HG03521 (cell line): ENCODE results near the gene SMIM32.

Experiments used
- ATAC-seq: cut with Tn5 transposase; IDR thresholded peaks from one replicate; pipeline ENCODE4 v1.9.1; 2021; ENCODE audit warnings: mild to moderate bottlenecking, moderate library complexity; ENCODE audit not compliant: unreplicated experiment

SMIM32 gene

DNA sequence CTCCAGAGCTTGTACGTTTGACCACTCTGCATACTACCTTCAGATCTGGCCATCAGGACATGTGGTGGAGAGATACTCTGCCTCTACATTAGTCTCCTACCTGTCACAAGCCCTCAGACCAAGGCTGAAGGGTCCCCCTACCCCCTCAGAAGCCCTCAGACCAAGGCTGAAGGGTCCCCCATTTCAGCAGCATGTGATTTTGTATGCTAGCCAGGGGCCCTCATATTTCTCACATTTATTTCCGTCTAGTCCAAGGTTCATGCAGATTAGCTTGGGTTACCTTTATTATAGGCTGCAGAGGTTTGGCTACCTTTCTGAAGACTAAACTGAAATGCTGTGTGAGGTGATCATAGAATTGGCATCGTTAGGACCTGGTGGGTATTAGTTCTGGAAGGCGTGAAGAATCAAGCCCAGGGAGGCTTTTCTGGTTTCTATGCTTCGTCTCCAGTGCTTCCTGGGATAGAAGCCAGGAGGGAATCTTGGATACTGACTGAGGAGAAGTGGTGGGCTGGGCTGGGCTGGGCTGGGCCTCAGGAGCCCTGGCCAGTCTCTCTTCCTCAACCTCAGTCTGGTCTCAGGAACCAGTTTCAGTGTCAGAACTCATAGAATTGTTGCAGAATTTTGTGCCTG, 2.8 kb downstream of the SMIM32 start:
- no peak for ATAC-seq

DNA sequence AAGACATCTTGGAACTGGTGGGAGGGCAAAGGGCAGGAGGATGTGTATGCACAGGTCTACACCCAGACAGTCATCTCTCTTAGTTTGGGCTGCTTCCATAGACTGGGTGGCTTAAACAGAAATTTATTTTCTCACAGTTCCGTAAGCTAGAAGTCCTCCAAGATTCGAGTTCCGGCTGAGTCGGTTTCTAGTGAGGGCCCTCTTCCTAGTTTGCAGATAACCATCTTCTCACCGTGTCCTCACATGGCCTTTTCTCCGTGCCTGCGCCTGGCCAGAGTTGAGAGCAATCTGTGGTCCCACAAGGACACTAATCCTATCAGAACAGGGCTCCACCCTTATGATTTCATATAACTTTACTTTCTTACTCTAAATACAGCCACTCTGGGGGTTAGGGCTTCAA, 4.1 kb downstream of the SMIM32 start:
- ATAC-seq = no peak

DNA sequence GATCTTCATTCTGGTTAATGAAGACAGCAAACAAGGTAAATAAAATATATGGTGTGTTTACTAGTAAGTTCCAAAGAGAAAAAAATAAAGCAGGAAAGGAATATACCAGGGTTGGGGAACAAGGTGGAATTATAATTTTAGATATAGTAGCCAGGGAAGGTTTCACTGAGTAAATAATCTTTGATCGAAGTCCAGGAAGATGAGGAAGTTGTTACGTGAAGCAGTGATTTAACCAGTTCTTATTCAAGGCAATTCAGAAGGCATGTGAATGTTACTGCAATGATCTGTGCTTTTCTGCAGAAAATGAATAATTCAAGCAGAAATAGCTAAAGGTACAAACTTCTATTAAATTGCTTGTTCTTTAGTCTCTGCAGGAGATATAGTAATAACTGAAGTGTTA, 6.2 kb downstream of the SMIM32 start:
- ATAC-seq = no peak

DNA sequence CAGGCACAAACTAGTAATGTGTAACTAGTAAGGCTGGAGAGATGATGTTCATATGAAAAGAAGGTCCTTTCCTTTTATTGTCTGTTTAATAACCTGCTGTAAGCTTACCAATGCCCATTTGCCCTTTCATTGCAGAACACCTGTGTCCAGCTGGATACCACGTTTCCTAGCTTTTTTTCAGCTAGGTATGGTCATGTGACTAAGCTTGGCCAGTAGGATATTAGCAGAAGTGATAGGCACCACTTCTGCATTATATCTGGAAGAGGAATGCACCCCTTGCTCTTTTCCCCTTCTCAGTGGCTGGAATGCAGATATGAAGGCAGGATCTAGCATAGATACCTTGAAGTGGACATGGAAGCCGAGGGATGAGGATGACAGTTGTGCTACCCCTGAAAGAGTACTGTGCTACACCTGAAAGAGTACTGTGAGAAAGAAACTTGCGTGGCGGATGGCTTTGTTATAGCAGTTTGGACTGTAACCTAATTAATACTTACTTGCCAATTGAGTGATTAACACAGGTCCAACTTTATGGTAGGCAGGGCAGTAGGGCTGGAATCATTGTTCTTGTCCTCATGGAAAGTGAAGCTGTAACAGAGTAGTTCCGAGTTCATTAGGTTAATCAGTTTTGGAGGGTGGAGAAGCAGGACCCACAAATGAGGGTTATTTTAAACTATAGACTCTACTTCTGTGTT, 6.8 kb downstream of the SMIM32 start:
- no peak for ATAC-seq

DNA sequence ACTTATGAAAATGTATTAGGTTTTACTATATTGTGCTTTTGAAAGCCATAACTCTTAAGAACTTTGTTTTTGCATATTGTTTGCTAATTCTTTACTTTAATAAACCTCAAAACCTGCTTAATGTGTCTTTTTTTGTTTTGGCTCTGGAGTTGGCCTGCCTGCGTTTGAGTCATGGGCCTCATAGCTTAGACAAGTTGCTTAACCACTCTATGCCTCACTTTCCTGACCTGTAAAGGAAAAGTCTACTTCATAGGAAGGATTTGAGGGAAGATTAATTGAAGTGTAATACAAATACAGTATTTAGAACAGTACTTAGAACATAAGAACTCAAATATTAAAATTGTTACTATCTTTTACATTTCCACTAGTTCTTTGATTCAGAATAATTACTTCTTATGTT, 10.3 kb downstream of the SMIM32 start:
- no peak for ATAC-seq

DNA sequence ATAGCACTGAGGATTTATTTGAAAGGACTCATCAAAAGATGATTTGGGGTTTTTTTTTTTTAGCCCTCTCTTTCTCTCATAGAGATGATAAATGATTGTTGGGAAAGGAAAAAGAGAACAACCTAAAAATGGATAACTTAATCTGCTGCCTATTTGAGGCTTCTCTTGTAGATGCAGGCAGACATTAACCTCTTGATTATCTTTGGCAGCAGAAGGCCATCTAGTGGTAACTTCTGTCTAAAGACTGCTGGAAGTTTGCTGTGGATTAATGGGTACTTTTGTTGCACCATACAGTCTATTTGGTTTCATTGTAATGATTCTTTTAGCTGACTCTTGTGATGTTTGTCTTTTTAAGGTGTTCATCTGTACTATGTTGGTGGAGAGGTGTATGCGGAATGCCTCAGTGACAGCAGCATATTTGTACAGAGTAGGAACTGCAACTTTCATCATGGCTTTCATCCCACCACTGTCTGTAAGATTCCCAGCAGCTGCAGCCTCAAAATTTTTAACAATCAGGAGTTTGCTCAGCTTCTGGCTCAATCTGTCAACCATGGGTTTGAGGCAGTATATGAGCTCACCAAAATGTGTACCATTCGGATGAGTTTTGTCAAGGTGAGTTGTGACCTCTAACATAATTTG, 18.8 kb downstream of the SMIM32 start:
- ATAC-seq = peak; percentile 61

DNA sequence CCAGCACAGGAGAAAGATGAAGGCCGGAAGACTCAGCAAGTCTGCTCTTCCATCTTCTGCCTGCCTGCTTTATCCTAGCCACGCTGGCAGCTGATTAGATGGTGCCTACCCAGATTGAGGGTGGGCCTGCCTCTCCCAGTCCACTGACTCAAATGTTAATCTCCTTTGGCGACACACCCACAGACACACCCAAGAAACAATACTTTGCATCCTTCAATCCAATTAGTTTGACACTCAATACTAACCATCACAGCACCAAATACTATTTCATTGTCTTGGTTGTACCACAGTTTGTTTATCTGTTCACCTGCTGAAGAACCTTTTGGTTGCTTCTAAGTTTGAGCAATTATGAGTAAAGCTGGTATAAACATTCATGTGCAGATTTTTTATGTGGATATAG, 23.7 kb downstream of the SMIM32 start:
- ATAC-seq = no peak

DNA sequence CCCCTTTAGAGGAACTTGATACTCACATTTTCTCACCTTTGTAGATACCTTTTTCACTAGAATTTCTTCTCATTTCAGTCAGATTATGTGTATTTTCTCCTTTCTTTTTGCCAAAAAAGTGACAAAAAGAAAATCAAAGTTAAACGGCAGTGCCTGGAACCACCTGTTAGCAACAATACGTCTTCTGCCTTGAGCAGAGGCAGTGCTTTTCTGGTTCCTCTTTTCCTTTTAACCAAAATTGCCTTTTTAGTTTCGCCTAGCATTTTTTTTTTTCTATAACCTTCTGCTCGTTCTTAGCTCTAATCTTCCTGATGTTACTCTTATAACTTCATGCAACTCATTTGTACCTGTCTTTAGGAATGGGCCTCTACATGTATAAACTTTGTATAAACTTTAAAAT, 26.1 kb downstream of the SMIM32 start:
- ATAC-seq = peak; percentile 55

DNA sequence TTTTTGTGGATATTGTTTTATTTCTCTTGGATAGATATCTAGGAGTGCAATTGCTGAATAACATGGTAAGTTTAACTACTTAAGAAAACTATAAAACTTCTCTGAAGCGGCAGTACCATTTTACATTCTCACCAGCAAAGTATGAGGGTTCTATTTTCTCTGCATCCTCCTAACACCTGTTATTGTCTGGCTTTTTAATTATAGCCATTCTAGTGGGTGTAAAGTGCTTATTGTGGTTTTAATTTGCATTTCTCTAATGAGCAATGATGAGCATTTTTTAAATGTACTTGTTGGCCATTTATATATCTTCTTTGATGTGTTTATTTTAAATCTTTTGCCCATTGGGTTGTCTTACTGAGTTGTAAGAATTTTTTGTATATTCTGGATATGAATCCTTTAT, 28.7 kb downstream of the SMIM32 start:
- ATAC-seq = peak; percentile 51

DNA sequence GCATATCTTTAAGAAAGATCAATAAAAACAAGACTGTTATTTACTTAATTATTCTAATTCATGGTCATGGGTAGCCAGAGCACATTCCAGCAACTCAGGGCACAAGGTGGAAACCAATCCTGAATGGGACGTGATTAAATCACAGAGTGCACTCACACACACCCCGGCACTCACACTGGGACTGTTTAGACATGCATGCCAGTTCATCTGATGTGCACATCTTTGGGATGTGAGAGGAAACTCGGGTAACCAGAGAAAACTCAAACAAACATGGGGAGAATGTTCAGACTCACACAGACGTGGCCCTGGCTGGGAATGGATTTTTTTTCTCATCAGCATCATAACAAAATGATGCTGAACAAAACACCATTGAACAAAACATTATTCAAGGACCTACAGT, 31.0 kb downstream of the SMIM32 start:
- no peak for ATAC-seq

DNA sequence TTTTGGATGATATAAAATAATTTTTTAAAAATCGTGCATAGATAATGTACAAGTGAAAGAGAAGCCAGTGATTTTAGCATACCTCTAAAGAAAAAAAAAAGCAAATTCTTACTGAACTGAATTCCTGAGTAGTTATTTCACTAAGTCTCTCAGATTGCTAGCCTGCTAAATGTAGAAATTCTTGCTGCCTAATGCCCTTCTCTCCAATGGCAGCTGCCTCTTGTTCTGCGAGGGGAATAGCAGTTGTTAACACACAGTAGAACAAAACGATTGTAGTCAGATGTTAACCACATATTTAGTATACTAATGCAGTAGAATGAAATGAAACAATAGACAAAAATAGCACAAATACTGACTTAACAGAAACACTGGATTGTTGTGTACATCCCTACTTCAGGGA, 33.5 kb downstream of the SMIM32 start:
- no peak for ATAC-seq

DNA sequence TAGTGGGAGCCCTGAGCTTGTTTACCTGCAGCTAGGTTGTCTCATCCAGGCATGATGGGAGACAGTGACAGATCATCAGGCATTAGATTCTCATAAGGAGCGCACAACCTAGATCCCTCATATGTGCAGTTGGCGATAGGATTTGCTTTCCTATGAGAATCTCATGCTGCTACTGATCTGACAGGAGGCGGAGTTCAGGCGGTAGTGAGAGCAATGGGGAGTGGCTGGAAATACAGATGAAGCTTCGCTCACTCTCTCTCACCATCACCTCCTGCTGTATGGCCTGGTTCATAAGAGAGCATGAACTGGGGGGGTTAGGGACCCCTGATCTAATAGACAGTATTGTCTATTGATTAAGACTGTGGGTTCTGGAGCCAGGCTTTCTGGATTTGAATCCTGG, 35.4 kb downstream of the SMIM32 start:
- no peak for ATAC-seq

DNA sequence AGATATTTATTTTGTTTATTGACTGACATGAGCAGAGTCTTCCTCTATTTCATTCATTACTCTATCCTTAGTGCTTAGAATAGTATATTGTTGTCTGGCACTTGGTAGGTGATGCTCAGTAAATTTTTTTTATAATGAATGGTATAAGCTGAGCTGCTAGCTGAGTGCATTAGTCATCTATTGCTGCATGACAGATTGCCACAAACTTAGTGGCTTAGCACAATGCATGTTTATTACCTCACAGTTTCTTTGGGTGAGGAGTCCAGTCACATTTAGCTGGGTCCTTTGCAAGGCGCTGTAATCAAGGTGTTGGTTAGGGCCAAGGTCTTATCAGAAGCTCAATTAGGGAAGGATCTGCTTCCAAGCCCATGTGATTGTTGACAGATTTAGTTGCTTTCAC, 37.2 kb downstream of the SMIM32 start:
- ATAC-seq = no peak

DNA sequence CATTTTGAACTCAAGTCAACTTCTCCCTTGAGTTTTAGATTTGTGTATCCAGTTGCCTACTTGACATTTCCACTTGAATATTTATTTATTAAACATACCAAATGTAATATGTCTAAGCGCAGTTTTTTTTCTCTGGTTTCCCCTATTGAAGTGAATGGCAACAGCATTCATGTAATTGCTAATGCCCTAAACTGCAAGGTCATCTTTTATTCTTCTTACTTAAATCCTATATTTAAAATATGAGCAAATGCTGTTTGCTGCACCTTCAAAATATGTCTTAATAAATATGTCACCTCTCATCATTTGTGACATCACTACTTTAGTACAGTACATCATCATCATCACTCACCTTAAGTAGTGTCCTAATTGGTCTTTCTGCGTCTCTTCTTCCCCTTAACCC, 37.9 kb downstream of the SMIM32 start:
- ATAC-seq = no peak

DNA sequence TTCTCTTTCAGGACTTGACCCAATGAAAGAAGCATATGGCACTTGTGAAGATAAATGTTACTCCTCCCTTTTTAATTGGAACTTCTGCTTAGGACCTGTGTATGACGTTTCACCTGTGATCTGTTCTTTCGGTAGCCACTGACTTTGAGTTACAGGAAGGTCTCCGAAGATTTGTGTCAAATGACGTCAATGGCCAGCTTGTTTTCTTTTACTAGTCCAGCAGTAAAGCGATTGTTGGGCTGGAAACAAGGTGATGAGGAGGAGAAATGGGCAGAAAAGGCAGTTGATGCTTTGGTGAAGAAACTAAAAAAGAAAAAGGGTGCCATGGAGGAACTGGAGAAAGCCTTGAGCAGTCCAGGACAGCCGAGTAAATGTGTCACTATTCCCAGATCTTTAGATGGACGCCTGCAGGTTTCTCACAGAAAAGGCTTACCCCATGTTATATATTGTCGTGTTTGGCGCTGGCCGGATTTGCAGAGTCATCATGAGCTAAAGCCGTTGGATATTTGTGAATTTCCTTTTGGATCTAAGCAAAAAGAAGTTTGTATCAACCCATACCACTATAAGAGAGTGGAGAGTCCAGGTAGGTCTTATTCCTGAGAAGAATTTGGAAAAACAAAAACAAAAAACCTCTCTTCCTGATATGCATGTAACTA, 39.3 kb downstream of the SMIM32 start:
- no peak for ATAC-seq

DNA sequence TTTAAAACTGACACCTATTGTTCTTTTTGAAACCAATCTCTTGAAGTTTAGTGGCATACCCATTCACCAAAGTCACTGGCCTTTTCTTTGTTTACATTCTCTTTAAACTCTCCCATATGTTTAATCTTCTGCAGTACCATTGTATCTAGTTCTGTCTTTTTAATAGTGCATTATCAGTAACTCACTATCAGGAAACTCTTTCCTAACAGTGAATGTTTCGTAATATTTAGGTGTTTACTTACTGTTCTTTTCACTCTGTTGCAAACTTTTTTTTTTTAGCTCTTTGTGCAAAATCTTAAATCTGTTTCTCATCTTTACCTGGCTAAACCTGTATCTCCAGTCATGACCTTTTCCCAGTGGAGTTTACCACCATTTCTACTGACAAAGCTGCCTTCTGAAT, 43.1 kb downstream of the SMIM32 start:
- ATAC-seq = no peak

DNA sequence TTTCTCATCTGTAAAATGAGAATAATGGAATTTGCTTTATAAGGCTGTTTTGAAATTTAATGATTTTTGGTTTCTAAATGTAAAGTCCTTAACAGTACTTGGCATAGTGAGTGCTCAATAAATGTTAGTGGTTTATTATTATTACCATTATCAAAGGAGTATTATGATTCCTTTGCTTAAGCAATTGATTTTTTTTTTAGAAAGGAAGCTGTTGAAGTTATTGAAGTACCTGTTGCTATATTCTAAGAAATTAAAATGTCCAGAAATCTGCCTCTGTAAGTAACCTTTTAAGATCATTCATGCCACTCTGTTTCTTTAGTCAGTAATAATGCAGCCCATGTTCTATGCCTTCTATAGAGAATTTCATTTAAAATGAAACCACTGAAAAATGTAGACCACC, 45.3 kb downstream of the SMIM32 start:
- no peak for ATAC-seq

DNA sequence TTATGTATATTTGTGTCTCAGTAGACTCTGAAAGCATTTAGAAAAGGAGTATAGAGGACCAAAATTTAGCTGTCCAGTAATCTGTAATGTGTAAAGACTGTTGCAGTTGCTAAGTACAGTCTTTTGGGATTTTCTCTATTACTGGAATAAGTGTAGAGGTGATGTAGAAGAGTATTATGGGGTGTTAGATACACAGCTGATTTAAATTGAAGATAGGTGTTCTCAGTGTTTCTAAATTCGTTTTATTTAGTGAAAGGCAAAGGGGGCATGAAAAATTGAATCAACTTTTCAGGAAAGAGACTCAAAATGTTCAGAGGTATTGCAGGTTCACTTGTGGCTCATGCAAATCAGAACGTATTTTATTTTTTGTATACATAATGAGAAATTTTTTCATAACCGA, 46.8 kb downstream of the SMIM32 start:
- ATAC-seq = no peak

DNA sequence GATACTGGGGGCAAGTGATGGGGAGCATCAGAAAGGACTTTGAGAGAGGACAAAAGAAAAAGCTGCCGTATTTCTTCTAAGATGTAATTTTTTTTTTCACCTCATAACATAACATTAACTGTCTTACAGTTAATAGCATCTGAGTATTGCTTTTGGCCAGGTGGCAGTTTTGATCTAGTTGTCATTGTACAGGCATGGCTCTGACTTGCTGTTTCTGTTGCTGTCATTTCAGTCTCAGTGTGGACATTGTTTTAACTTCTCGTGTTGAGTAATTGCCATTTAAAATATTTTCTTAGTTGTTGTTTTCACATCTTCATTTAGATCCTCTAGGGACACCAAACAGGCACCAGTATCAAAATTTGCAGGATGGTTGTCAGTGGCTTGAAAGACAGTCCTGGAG, 47.9 kb downstream of the SMIM32 start:
- ATAC-seq = no peak

DNA sequence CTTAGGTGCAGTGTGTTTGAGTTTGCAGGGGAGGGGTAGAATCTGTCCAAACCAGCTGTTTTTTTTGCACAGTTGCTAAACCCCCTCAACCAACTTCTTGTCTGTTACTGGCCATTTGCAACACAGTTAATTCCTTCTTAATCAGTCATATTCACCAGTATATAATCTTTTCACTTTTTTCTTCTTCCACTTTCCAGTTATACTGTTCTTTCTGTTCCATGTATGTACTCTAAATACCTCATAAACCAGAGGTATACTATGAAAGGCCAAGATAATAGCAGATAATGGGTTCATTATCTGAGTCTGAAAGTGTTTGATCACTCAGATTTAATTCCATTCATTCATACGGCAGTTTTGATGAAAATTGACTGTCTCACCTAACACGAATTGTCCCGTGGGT, 49.2 kb downstream of the SMIM32 start:
- no peak for ATAC-seq

DNA sequence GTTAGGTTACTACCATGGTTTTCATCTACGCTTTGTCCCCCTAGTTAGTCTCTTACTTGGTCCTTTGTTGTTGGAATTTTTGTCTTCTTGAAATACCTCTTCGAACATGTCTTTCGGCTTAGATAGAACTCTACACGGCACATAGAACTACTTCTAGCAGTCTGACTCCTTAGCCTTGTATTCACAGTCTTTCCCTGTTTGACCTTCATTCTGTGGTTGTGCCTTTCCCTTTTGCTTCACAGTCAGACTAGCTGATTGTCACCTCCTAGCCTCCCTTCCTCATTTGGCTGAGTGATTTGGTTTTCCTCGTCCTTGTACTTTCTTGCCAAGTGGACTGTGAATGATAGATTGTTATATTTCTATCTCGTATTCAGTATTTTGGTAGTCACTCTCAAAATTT, 49.6 kb downstream of the SMIM32 start:
- ATAC-seq = no peak

DNA sequence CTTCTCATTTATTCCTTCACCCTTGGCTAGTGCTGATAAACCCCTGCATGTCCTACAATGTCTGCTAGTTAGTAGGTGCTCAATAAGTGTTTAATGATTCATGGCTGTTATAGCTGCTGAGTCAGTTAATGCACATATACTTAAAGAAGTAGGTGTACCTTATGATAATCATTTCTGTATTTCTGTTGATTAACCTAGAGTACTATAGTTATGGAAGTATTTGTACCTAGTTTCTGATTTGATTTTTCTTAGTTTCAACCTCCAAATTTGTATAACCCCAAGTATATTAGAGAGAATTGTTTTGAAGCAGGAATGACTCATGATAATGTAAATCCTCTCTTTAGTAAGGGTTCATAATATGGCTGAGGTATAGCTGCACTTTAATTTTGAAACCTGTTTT, 51.4 kb downstream of the SMIM32 start:
- ATAC-seq = peak; percentile 79
